Endothelial cell of umbilical vein (primary cell): ENCODE results near the gene PAX2.

ENCODE experiments used
- CTCF ChIP-seq, 2 donors: IDR thresholded peaks; 1 replicate in 1 of 2; 2 replicates in 1 of 2; pipeline ENCODE4 v1.5.1; 2011; ENCODE audit warnings: low read length in 2 of 2, mild to moderate bottlenecking in 2 of 2, moderate library complexity in 2 of 2, control low read depth in 1 of 2, inconsistent platforms in 1 of 2, low read depth in 1 of 2; ENCODE audit not compliant: insufficient read depth in 1 of 2; ENCODE audit errors: extremely low read depth in 1 of 2
- EZH2 ChIP-seq: IDR thresholded peaks from 2 replicates; pipeline ENCODE4 v1.6.1; 2012; ENCODE audit warnings: borderline replicate concordance, low read depth, mild to moderate bottlenecking, moderate library complexity, low read length, inconsistent platforms; ENCODE audit not compliant: severe bottlenecking
- FOS ChIP-seq: IDR thresholded peaks from 2 replicates; pipeline ENCODE4 v1.6.1; 2011; ENCODE audit warnings: mild to moderate bottlenecking, low read length, moderate library complexity, borderline replicate concordance; ENCODE audit not compliant: insufficient read depth
- GATA2 ChIP-seq: IDR thresholded peaks from 2 replicates; pipeline ENCODE4 v1.7.0; 2011; ENCODE audit warnings: low read depth, mild to moderate bottlenecking, moderate library complexity, mixed read lengths, low read length; ENCODE audit not compliant: insufficient read length, insufficient read depth
- JUN ChIP-seq: IDR thresholded peaks from 2 replicates; pipeline ENCODE4 v1.6.1; 2011; ENCODE audit warnings: borderline replicate concordance, low read depth; ENCODE audit not compliant: insufficient read length, insufficient read depth
- MAX ChIP-seq: IDR thresholded peaks from 2 replicates; pipeline ENCODE4 v1.6.1; 2011; ENCODE audit not compliant: insufficient read depth, insufficient read length
- MYC ChIP-seq: IDR thresholded peaks from one replicate; pipeline ENCODE4 v1.6.1; 2011; ENCODE audit warnings: mild to moderate bottlenecking, low read depth, low read length
- POLR2A ChIP-seq: IDR thresholded peaks from 2 replicates; pipeline ENCODE4 v1.6.1; 2012; ENCODE audit warnings: low read depth, mild to moderate bottlenecking, control low read depth, low read length
- POLR2AphosphoS5 ChIP-seq: IDR thresholded peaks from 2 replicates; pipeline ENCODE4 v1.6.1; 2012; ENCODE audit warnings: low read depth, mild to moderate bottlenecking, control low read depth, low read length, moderate library complexity; ENCODE audit not compliant: insufficient read depth

- no peak for TF ChIP-seq CTCF (IDR thresholded peaks at IDR 0.05; ENCODE audit: extremely low read depth in 1 of 2, insufficient read depth in 1 of 2, low read depth in 1 of 2, low read length in 2 of 2)
- no peak for TF ChIP-seq POLR2A
- peak; percentile 87 for TF ChIP-seq EZH2
- no peak for TF ChIP-seq POLR2AphosphoS5
- TF ChIP-seq MAX = no peak
- no peak for TF ChIP-seq GATA2
- TF ChIP-seq MYC = no peak
- TF ChIP-seq JUN = no peak
- no peak for TF ChIP-seq FOS
Measured at GRCh38 chr10:100827819-100828737, 82.7 kb downstream of the PAX2 start.
